HAP-1 (cell line): ENCODE results near the gene PNISR.

Experiments
- DNase-seq, 2 experiments: peaks; one replicate each; pipeline ENCODE4 v3.0.0-alpha.2; 2016 to 2020; ENCODE audit warnings: low spot score in 2 of 2
- H3K27me3 ChIP-seq: fragments of 250-450 bp; sonication (Bioruptor Pico); 2 replicates; pipeline ENCODE4 v1.5.1; 2020; ENCODE audit warnings: low read depth, mild to moderate bottlenecking, moderate library complexity
- H3K36me3 ChIP-seq: fragments of 250-450 bp; sonication (Bioruptor Pico); replicated peaks from 2 replicates; pipeline ENCODE4 v1.5.1; 2020; ENCODE audit warnings: mild to moderate bottlenecking
- H3K4me1 ChIP-seq: fragments of 250-450 bp; sonication (Bioruptor Pico); 2 replicates; pipeline ENCODE4 v1.5.1; 2020; ENCODE audit warnings: mild to moderate bottlenecking
- H3K4me3 ChIP-seq: fragments of 250-450 bp; sonication (Bioruptor Pico); 2 replicates; pipeline ENCODE4 v1.5.1; 2020; ENCODE audit warnings: mild to moderate bottlenecking, moderate library complexity
- H3K9me3 ChIP-seq: fragments of 250-450 bp; sonication (Bioruptor Pico); 2 replicates; pipeline ENCODE4 v1.5.1; 2020; ENCODE audit warnings: mild to moderate bottlenecking, moderate library complexity
- in situ Hi-C: fragments of 300-500 bp; cut with MboI; formaldehyde crosslinking; loops from 3 replicates; pipeline ENCODE4 v1.14.3; 2020; ENCODE audit warnings: low sequenced_read_pairs, inconsistent platforms, mixed read lengths

PNISR gene

GRCh38 chr6:99390896-99391295 is 34.2 kb downstream of the PNISR start:
- DNase-seq = no peak
- H3K36me3 ChIP-seq = no peaks in the 10 kb centered on the region

GRCh38 chr6:99384507-99384906 is 40.6 kb downstream of the PNISR start:
- in situ Hi-C loops = no loop called here
- no peaks in the 10 kb centered on the region for H3K27me3 ChIP-seq
- H3K9me3 ChIP-seq = no peaks in the 10 kb centered on the region
- H3K4me1 ChIP-seq = peaks cover 16% of the 10 kb centered on the region
- no peaks in the 10 kb centered on the region for H3K36me3 ChIP-seq
- H3K4me3 ChIP-seq = no peak overlapping the region
- DNase-seq = peak; percentile 78 to 97

More at GRCh38 chr6:99390896-99391295, 34.2 kb downstream of the PNISR start:
- H3K4me3 ChIP-seq = no peak overlapping the region
- no peaks in the 10 kb centered on the region for H3K27me3 ChIP-seq
- no peaks in the 10 kb centered on the region; the same call in 1 of the 2 replicates for H3K4me1 ChIP-seq
- no peaks in the 10 kb centered on the region for H3K9me3 ChIP-seq
- in situ Hi-C loops = no loop called here

- H3K4me1 ChIP-seq = peaks cover 4% of the 10 kb centered on the region
- H3K27me3 ChIP-seq = no peaks in the 10 kb centered on the region
- no peaks in the 10 kb centered on the region for H3K36me3 ChIP-seq
- in situ Hi-C loops = no loop called here
- no peak for DNase-seq
- no peak overlapping the region for H3K4me3 ChIP-seq
- no peaks in the 10 kb centered on the region for H3K9me3 ChIP-seq
These were observed 46.5 kb downstream of the PNISR start for GRCh38 chr6:99378636-99379035.

- no peaks in the 10 kb centered on the region for H3K27me3 ChIP-seq
- no peak for DNase-seq
- no peaks in the 10 kb centered on the region for H3K9me3 ChIP-seq
- no peaks in the 10 kb centered on the region for H3K36me3 ChIP-seq
- no peak overlapping the region for H3K4me3 ChIP-seq
- in situ Hi-C loops = no loop called here
- H3K4me1 ChIP-seq = no peaks in the 10 kb centered on the region
These were observed 55.6 kb downstream of the PNISR start for GRCh38 chr6:99369533-99369932.

- in situ Hi-C loops = no loop called here
- H3K36me3 ChIP-seq = no peaks in the 10 kb centered on the region
- no peak for DNase-seq
- no peaks in the 10 kb centered on the region for H3K27me3 ChIP-seq
- no peaks in the 10 kb centered on the region for H3K9me3 ChIP-seq
- H3K4me1 ChIP-seq = no peaks in the 10 kb centered on the region
- no peak overlapping the region for H3K4me3 ChIP-seq
These were observed 58.3 kb downstream of the PNISR start for GRCh38 chr6:99366852-99367251.

- Histone ChIP-seq H3K4me1 (no peaks in the 10 kb centered on the region), H3K27me3 (no peaks in the 10 kb centered on the region), H3K36me3 (no peaks in the 10 kb centered on the region), H3K9me3 (no peaks in the 10 kb centered on the region), H3K4me3 (no peak overlapping the region)
- no peak for DNase-seq
- in situ Hi-C loops = no loop called here
These were observed 61.1 kb downstream of the PNISR start for GRCh38 chr6:99364026-99364425.

- H3K9me3 ChIP-seq = no peaks in the 10 kb centered on the region
- no peaks in the 10 kb centered on the region for H3K27me3 ChIP-seq
- H3K4me3 ChIP-seq = no peak overlapping the region
- H3K36me3 ChIP-seq = no peaks in the 10 kb centered on the region
- H3K4me1 ChIP-seq = no peaks in the 10 kb centered on the region
- no peak for DNase-seq
- in situ Hi-C loops = no loop called here
These were observed 62.3 kb downstream of the PNISR start for GRCh38 chr6:99362678-99363268.

- Histone ChIP-seq H3K27me3 (peaks cover 4% of the 10 kb centered on the region; the same call in 1 of the 2 replicates), H3K4me3 (no peak overlapping the region), H3K36me3 (no peaks in the 10 kb centered on the region), H3K9me3 (no peaks in the 10 kb centered on the region), H3K4me1 (no peaks in the 10 kb centered on the region)
- DNase-seq = no peak
- in situ Hi-C loops = no loop called here
These were observed 65.3 kb downstream of the PNISR start for GRCh38 chr6:99359800-99360199.

- in situ Hi-C loops = no loop called here
- DNase-seq = no peak
- Histone ChIP-seq H3K4me3 (no peak overlapping the region), H3K4me1 (no peaks in the 10 kb centered on the region), H3K9me3 (no peaks in the 10 kb centered on the region), H3K27me3 (peaks cover 4% of the 10 kb centered on the region; the same call in 1 of the 2 replicates), H3K36me3 (no peaks in the 10 kb centered on the region)
These were observed 68.5 kb downstream of the PNISR start for GRCh38 chr6:99356641-99357040.

GRCh38 chr6:99354983-99355382 is 70.1 kb downstream of the PNISR start:
- Histone ChIP-seq H3K27me3 (peaks cover 4% of the 10 kb centered on the region; the same call in 1 of the 2 replicates), H3K4me1 (peaks cover 4% of the 10 kb centered on the region), H3K4me3 (no peak overlapping the region), H3K9me3 (no peaks in the 10 kb centered on the region), H3K36me3 (no peaks in the 10 kb centered on the region)
- in situ Hi-C loops = no loop called here
- no peak for DNase-seq

- no peaks in the 10 kb centered on the region for H3K9me3 ChIP-seq
- no peak overlapping the region for H3K4me3 ChIP-seq
- peaks cover 4% of the 10 kb centered on the region; the same call in 1 of the 2 replicates for H3K27me3 ChIP-seq
- in situ Hi-C loops = no loop called here
- DNase-seq = peak in 1 of 2 experiments; percentile 34
- H3K4me1 ChIP-seq = peaks cover 6% of the 10 kb centered on the region
- H3K36me3 ChIP-seq = no peaks in the 10 kb centered on the region
These were observed 72.0 kb downstream of the PNISR start for GRCh38 chr6:99353126-99353525.

GRCh38 chr6:99350573-99350972 is 74.5 kb downstream of the PNISR start:
- DNase-seq = no peak
- Histone ChIP-seq H3K36me3 (no peaks in the 10 kb centered on the region), H3K27me3 (no peaks in the 10 kb centered on the region; the same call in 1 of the 2 replicates), H3K9me3 (no peaks in the 10 kb centered on the region), H3K4me3 (no peak overlapping the region), H3K4me1 (peaks cover 21% of the 10 kb centered on the region)
- in situ Hi-C loops = no loop called here

GRCh38 chr6:99349171-99350141 is 75.7 kb downstream of the PNISR start, which contains the start of gene FAXC:
FAXC (minus strand) TSS chr6:99349674; CDS start chr6:99349372, 302 bp downstream.
- Histone ChIP-seq H3K4me1 (peaks cover 33% of the 10 kb centered on the region), H3K36me3 (no peaks in the 10 kb centered on the region), H3K9me3 (no peaks in the 10 kb centered on the region), H3K4me3 (peak within 1 kb of the TSS; percentile 54), H3K27me3 (no peaks in the 10 kb centered on the region)
- peak; percentile 56 to 76 for DNase-seq
- in situ Hi-C loops = no loop called here
